Activated naive CD4-positive, alpha-beta T cell (primary cell): ENCODE results near the gene IFNA10.
"Not testable (repeated sequence)": the region's sequence is repeated elsewhere in the genome, so short reads cannot be mapped to it uniquely, and the experiment has no call there.

Experiments
- DNase-seq, 4 experiments: peaks; one replicate each; lab custom pipeline; 2025; lab: John Stamatoyannopoulos, UW

Gene IFNA10

GRCh38 chr9:21194867-21195776, 11.8 kb downstream of the IFNA10 start:
- DNase-seq, result not testable (repeated sequence)

- DNase-seq, result not testable (repeated sequence)
These were observed 19.5 kb downstream of the IFNA10 start, which contains the start of gene IFNA4 for GRCh38 chr9:21187487-21187886. IFNA4 (minus strand) TSS chr9:21187587; CDS start chr9:21187531, 56 bp downstream.

- DNase-seq, result not testable (repeated sequence)
These were observed 23.9 kb downstream of the IFNA10 start for GRCh38 chr9:21182810-21183736.

DNA sequence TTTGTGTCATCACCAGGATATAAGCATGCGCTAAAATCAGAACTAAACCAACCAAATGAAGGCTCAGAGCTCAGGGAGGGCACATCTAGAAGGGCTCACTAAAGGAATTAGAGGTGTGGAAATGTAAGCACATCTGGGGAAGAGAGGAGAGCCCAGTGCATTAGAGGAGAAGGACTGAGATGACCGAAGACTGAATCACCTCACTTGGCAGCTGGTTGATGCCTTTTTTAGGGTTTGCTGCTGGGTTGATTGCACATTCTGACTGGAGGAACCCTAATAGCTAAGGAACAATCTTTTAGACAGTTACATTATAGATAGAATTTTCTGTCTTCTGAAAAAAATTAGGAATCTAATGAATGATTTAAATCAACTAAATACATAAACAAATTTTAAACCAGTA, 32.3 kb downstream of the IFNA10 start:
- DNase-seq, result no peak

- DNase-seq, result no peak
These were observed 34.8 kb downstream of the IFNA10 start for GRCh38 chr9:21172156-21172555.

DNA sequence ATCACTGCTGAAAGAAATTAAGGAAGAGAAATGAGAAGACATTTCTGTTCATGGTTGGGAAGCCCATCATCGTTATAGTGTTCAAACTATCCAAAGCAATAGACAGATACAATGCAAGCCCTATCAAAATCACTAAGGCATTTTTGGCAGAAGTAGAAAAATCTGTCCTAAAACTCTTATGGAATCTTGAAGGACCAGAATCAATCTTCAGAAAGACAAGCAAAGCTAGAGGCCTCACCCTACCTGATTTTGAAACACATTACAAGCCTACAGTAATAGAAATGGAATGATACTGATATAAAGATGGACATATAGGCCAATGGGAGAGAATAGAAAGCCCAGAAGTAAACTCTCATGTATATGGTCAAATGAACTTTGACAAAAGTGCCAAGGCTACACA, 35.6 kb downstream of the IFNA10 start:
- no peak for DNase-seq

- not testable (repeated sequence) for DNase-seq
These were observed 40.4 kb downstream of the IFNA10 start, which contains the start of gene IFNA21 for GRCh38 chr9:21166560-21166959. IFNA21 (minus strand) TSS chr9:21166660; CDS start chr9:21166612, 48 bp downstream.

DNA sequence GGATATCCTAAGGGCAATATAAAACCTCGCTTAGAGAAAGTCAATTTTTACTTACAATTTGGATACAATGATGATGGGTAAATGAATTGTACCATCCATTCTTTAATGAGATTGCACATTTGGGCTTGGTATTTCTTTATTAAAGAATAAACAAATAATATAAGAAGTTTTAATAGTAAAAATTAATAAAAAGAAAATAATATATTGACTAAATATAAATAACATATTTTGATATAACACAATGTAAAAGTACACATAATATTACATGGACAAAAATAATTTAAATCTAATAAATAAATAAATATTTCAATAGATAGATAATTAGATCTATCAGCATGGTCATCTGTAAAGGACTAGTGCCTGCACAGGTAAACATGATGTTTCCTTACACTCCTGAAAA, 41.4 kb downstream of the IFNA10 start:
- DNase-seq, result no peak

- no peak for DNase-seq
These were observed 46.8 kb downstream of the IFNA10 start for GRCh38 chr9:21160178-21160577.
